Ishikawa (cell line): ENCODE measurements around the gene SLC25A34.

ENCODE experiments used
- CREB1 ChIP-seq: IDR thresholded peaks from 2 replicates; pipeline ENCODE4 v1.6.1; 2012; ENCODE audit warnings: low read depth
- TF ChIP-seq, protein P1 (sequence below): IDR thresholded peaks from 2 replicates; pipeline ENCODE4 v1.6.1; 2012; ENCODE audit warnings: low read depth, mild to moderate bottlenecking
- TF ChIP-seq, protein P2 (sequence below): IDR thresholded peaks from 2 replicates; pipeline ENCODE4 v1.6.1; 2012

DNA sequence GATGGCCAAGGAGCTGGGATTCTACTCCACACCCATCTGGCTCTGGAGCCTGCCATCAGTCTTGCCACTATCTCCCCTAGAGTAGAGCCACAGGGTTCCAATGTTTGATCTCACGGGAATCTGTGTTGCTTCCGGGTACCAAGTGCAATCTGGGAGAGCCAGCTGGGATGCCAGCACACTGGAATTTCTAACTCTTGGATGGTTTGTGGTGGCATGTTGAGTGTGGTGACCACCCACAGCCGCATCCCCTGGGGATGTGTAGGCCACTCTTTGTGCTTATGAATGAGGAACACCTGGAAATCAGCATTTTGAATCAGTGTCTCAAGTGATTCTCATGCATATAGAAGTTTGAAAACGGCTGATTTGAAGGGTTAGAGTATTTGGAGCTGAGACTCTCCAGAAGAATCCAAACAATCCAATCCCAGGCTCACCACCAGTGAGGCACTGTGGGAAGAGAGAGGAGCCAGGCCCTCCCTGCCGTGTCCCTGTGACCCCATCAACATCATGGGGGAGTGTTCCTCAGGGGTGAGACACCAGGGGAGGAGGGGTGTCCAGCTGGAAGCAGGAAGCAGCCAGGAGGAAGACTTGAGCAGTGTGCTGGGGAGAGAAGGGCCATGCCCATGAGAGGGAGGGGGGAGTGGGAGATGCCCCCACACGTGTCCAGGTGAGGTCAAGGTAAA is 35.9 kb downstream of the SLC25A34 start:
- TF ChIP-seq CREB1, result no peak
- TF ChIP-seq, protein P1, sequence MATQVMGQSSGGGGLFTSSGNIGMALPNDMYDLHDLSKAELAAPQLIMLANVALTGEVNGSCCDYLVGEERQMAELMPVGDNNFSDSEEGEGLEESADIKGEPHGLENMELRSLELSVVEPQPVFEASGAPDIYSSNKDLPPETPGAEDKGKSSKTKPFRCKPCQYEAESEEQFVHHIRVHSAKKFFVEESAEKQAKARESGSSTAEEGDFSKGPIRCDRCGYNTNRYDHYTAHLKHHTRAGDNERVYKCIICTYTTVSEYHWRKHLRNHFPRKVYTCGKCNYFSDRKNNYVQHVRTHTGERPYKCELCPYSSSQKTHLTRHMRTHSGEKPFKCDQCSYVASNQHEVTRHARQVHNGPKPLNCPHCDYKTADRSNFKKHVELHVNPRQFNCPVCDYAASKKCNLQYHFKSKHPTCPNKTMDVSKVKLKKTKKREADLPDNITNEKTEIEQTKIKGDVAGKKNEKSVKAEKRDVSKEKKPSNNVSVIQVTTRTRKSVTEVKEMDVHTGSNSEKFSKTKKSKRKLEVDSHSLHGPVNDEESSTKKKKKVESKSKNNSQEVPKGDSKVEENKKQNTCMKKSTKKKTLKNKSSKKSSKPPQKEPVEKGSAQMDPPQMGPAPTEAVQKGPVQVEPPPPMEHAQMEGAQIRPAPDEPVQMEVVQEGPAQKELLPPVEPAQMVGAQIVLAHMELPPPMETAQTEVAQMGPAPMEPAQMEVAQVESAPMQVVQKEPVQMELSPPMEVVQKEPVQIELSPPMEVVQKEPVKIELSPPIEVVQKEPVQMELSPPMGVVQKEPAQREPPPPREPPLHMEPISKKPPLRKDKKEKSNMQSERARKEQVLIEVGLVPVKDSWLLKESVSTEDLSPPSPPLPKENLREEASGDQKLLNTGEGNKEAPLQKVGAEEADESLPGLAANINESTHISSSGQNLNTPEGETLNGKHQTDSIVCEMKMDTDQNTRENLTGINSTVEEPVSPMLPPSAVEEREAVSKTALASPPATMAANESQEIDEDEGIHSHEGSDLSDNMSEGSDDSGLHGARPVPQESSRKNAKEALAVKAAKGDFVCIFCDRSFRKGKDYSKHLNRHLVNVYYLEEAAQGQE, result no peak
- TF ChIP-seq, protein P2, sequence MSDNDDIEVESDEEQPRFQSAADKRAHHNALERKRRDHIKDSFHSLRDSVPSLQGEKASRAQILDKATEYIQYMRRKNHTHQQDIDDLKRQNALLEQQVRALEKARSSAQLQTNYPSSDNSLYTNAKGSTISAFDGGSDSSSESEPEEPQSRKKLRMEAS, result no peak
